WTC11 (cell line): ENCODE results near the gene CAMK2A.

Source experiments
- CTCF ChIP-seq: fragments of 200-600 bp; IDR thresholded peaks from 2 replicates; pipeline ENCODE4 v1.8.0; 2022; ENCODE audit warnings: antibody characterized with exemption
- ELF4 ChIP-seq: sonication (generic); formaldehyde crosslinking; IDR thresholded peaks from 2 replicates; pipeline ENCODE4 v1.8.1; 2022; ENCODE audit warnings: low read depth, mild to moderate bottlenecking, moderate library complexity, missing genetic modification reagents
- ETV6 ChIP-seq: sonication (generic); formaldehyde crosslinking; IDR thresholded peaks from 2 replicates; pipeline ENCODE4 v1.8.1; 2022; ENCODE audit warnings: mild to moderate bottlenecking, missing genetic modification reagents
- FOXJ3 ChIP-seq: sonication (generic); formaldehyde crosslinking; IDR thresholded peaks from 2 replicates; pipeline ENCODE4 v1.9.0; 2021; ENCODE audit warnings: missing genetic modification reagents, mild to moderate bottlenecking, borderline replicate concordance
- FOXP1 ChIP-seq: sonication (generic); formaldehyde crosslinking; IDR thresholded peaks from 2 replicates; pipeline ENCODE4 v1.8.0; 2022; ENCODE audit warnings: missing genetic modification reagents, mild to moderate bottlenecking, moderate library complexity, borderline replicate concordance
- GRHL2 ChIP-seq: fragments of 250-450 bp; sonication (Bioruptor Pico); IDR thresholded peaks from 2 replicates; pipeline ENCODE4 v1.8.0; 2022; ENCODE audit warnings: mild to moderate bottlenecking, moderate library complexity; ENCODE audit not compliant: insufficient replicate concordance, severe bottlenecking
- JUN ChIP-seq: sonication (generic); formaldehyde crosslinking; IDR thresholded peaks from 2 replicates; pipeline ENCODE4 v1.8.0; 2023; ENCODE audit warnings: mild to moderate bottlenecking, missing genetic modification reagents
- NFE2L1 ChIP-seq: sonication (generic); formaldehyde crosslinking; IDR thresholded peaks from 2 replicates; pipeline ENCODE4 v1.8.1; 2023; ENCODE audit warnings: missing genetic modification reagents
- ZBTB21 ChIP-seq: sonication (generic); formaldehyde crosslinking; IDR thresholded peaks from 2 replicates; pipeline ENCODE4 v1.8.1; 2023; ENCODE audit warnings: mild to moderate bottlenecking, missing genetic modification reagents, borderline replicate concordance
- TF ChIP-seq, protein P1 (sequence below): sonication (generic); formaldehyde crosslinking; conservative IDR thresholded peaks from 2 replicates; pipeline ENCODE4 v1.8.1; 2022; ENCODE audit warnings: mild to moderate bottlenecking, missing genetic modification reagents

- TF ChIP-seq CTCF (no peak), JUN (CRISPR knock-in tag) (no peak), FOXJ3 (CRISPR knock-in tag) (no peak), GRHL2 (CRISPR knock-in tag) (no peak), NFE2L1 (CRISPR knock-in tag) (no peak), FOXP1 (CRISPR knock-in tag) (no peak), ELF4 (CRISPR knock-in tag) (no peak), ZBTB21 (CRISPR knock-in tag) (no peak), ETV6 (CRISPR knock-in tag) (no peak)
- TF ChIP-seq, protein P1, sequence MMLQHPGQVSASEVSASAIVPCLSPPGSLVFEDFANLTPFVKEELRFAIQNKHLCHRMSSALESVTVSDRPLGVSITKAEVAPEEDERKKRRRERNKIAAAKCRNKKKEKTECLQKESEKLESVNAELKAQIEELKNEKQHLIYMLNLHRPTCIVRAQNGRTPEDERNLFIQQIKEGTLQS, result no peak
Observed at GRCh38 chr5:150271296-150271692, 18.3 kb downstream of the CAMK2A start.
